Mucosa of rectum (tissue), 2 donors: ENCODE measurements around the gene SIN3A.

Experiments used
- H3K27ac ChIP-seq, 2 donors: one replicate each; pipeline ENCODE4 v1.7.0; 2013; ENCODE audit warnings: inconsistent platforms in 2 of 2, low read depth in 2 of 2, low read length in 2 of 2
- H3K27me3 ChIP-seq, 2 donors: one replicate each; pipeline ENCODE4 v1.7.0; 2013; ENCODE audit warnings: low read length in 2 of 2; ENCODE audit not compliant: control insufficient read depth in 2 of 2, insufficient read depth in 2 of 2
- H3K36me3 ChIP-seq, 2 donors: one replicate each; pipeline ENCODE4 v1.7.0; 2013; ENCODE audit warnings: low read length in 2 of 2; ENCODE audit not compliant: control insufficient read depth in 2 of 2, insufficient read depth in 2 of 2
- H3K4me1 ChIP-seq, 2 donors: one replicate each; pipeline ENCODE4 v1.7.0; 2013; ENCODE audit warnings: low read length in 2 of 2, mild to moderate bottlenecking in 1 of 2; ENCODE audit not compliant: control insufficient read depth in 2 of 2, insufficient read depth in 2 of 2
- H3K4me3 ChIP-seq, 2 donors: one replicate each; pipeline ENCODE4 v1.7.0; 2013; ENCODE audit warnings: low read length in 2 of 2
- H3K9ac ChIP-seq, 2 donors: one replicate each; pipeline ENCODE4 v1.7.0; 2013; ENCODE audit warnings: low read length in 2 of 2, low read depth in 1 of 2, mild to moderate bottlenecking in 1 of 2
- H3K9me3 ChIP-seq, 2 donors: one replicate each; pipeline ENCODE4 v1.7.0; 2013; ENCODE audit warnings: low read length in 2 of 2; ENCODE audit not compliant: control insufficient read depth in 2 of 2
- donor health status: healthy.
- donor health status: Normal muscosa, but diverticular disease.

SIN3A gene

GRCh38 chr15:75367006-75367405, 84.5 kb downstream of the SIN3A start:
- Histone ChIP-seq H3K36me3 (peaks cover 30 to 52% of the 10 kb centered on the region in 2 donors), H3K27ac (no peak overlapping the region), H3K9me3 (no peaks in the 10 kb centered on the region), H3K4me3 (no peak overlapping the region), H3K27me3 (no peaks in the 10 kb centered on the region), H3K9ac (no peak overlapping the region), H3K4me1 (peaks cover 18% of the 10 kb centered on the region in 2 donors)

- H3K27ac ChIP-seq: no peak overlapping the region
- no peak overlapping the region for H3K9ac ChIP-seq
- peaks cover 28 to 51% of the 10 kb centered on the region in 2 donors for H3K36me3 ChIP-seq
- no peak overlapping the region for H3K4me3 ChIP-seq
- no peaks in the 10 kb centered on the region for H3K27me3 ChIP-seq
- H3K4me1 ChIP-seq: peaks cover 18% of the 10 kb centered on the region in 2 donors
- no peaks in the 10 kb centered on the region for H3K9me3 ChIP-seq
Observed at GRCh38 chr15:75366163-75366562, 85.3 kb downstream of the SIN3A start.

- H3K4me1 ChIP-seq: peaks cover 18% of the 10 kb centered on the region in 2 donors
- H3K36me3 ChIP-seq: peaks cover 30 to 59% of the 10 kb centered on the region in 2 donors
- H3K9me3 ChIP-seq: no peaks in the 10 kb centered on the region
- no peak overlapping the region for H3K4me3 ChIP-seq
- H3K27ac ChIP-seq: no peak overlapping the region
- H3K9ac ChIP-seq: no peak overlapping the region
- H3K27me3 ChIP-seq: no peaks in the 10 kb centered on the region
Observed at GRCh38 chr15:75364881-75365280, 86.6 kb downstream of the SIN3A start.

- no peaks in the 10 kb centered on the region for H3K9me3 ChIP-seq
- no peak overlapping the region for H3K4me3 ChIP-seq
- no peak overlapping the region for H3K27ac ChIP-seq
- H3K27me3 ChIP-seq: no peaks in the 10 kb centered on the region
- H3K4me1 ChIP-seq: peaks cover 7 to 8% of the 10 kb centered on the region in 2 donors
- H3K36me3 ChIP-seq: peaks cover 40 to 65% of the 10 kb centered on the region in 2 donors
- no peak overlapping the region for H3K9ac ChIP-seq
Observed at GRCh38 chr15:75363786-75364185, 87.7 kb downstream of the SIN3A start.

GRCh38 chr15:75362642-75363249, 88.7 kb downstream of the SIN3A start:
- peaks cover 50 to 74% of the 10 kb centered on the region in 2 donors for H3K36me3 ChIP-seq
- no peak overlapping the region for H3K27ac ChIP-seq
- no peaks in the 10 kb centered on the region for H3K9me3 ChIP-seq

GRCh38 chr15:75361989-75362641, 89.4 kb downstream of the SIN3A start:
- no peaks in the 10 kb centered on the region for H3K27me3 ChIP-seq
- H3K4me1 ChIP-seq: peaks cover 0 to under 1% of the 10 kb centered on the region in 2 donors
- H3K36me3 ChIP-seq: peaks cover 50 to 74% of the 10 kb centered on the region in 2 donors
- H3K27ac ChIP-seq: no peak overlapping the region
- no peak overlapping the region for H3K4me3 ChIP-seq
- H3K9me3 ChIP-seq: no peaks in the 10 kb centered on the region
- H3K9ac ChIP-seq: no peak overlapping the region

More at GRCh38 chr15:75362642-75363249, 88.7 kb downstream of the SIN3A start:
- no peaks in the 10 kb centered on the region for H3K27me3 ChIP-seq
- H3K4me3 ChIP-seq: no peak overlapping the region
- no peak overlapping the region for H3K9ac ChIP-seq
- peaks cover 5 to 6% of the 10 kb centered on the region in 2 donors for H3K4me1 ChIP-seq

- H3K4me1 ChIP-seq: no peaks in the 10 kb centered on the region
- peaks cover 49 to 72% of the 10 kb centered on the region in 2 donors for H3K36me3 ChIP-seq
- H3K27me3 ChIP-seq: no peaks in the 10 kb centered on the region
- no peak overlapping the region for H3K9ac ChIP-seq
- no peaks in the 10 kb centered on the region for H3K9me3 ChIP-seq
- no peak overlapping the region for H3K4me3 ChIP-seq
- no peak overlapping the region for H3K27ac ChIP-seq
Observed at GRCh38 chr15:75361361-75361988, 90.0 kb downstream of the SIN3A start.

- H3K36me3 ChIP-seq: peaks cover 48 to 72% of the 10 kb centered on the region in 2 donors
- no peak overlapping the region for H3K4me3 ChIP-seq
- H3K4me1 ChIP-seq: no peaks in the 10 kb centered on the region
Observed at GRCh38 chr15:75360856-75361255, 90.6 kb downstream of the SIN3A start.

GRCh38 chr15:75360391-75360790, 91.1 kb downstream of the SIN3A start:
- no peak overlapping the region for H3K9ac ChIP-seq
- no peaks in the 10 kb centered on the region for H3K4me1 ChIP-seq
- H3K27me3 ChIP-seq: no peaks in the 10 kb centered on the region
- peaks cover 48 to 71% of the 10 kb centered on the region in 2 donors for H3K36me3 ChIP-seq
- H3K27ac ChIP-seq: no peak overlapping the region
- H3K4me3 ChIP-seq: no peak overlapping the region
- H3K9me3 ChIP-seq: no peaks in the 10 kb centered on the region

More at GRCh38 chr15:75360856-75361255, 90.6 kb downstream of the SIN3A start:
- Histone ChIP-seq H3K9me3 (no peaks in the 10 kb centered on the region), H3K27ac (no peak overlapping the region), H3K9ac (no peak overlapping the region), H3K27me3 (no peaks in the 10 kb centered on the region)

DNA sequence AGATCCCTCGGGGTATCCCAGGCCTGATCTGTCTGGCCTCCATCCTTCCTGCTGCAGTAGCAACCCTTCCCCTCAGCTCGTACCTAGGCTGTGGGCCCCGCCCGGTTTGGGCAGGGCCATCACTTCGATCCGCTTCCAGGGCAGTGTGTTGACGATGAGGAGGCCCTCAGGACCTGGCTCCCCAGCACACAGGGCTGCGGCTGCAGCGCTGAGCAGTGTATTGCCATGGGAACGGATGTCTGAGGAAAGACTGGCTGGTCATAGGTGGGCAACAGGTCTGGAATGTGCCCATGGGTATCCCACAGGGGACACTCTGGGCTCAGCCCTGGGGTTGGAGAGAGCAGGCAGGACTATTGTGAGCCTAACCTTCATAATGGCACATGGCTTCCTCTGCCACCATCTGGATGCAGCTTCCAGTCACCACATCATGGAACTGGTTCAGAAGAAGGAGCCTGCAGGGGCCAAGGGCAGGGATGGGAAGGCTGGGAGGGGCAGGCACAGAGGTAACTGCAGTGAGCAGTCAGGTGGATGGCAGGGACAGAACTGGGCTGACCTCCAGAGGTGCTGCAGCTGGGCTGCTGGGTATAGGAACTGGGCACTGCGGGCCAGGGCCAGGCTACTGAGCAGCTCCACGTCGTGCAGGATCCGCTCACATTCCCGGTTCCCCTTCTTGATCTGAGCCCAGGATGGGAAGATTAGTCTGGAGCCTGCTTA, 91.8 kb downstream of the SIN3A start:
- no peaks in the 10 kb centered on the region for H3K9me3 ChIP-seq
- no peak overlapping the region for H3K27ac ChIP-seq
- H3K4me3 ChIP-seq: no peak overlapping the region
- H3K27me3 ChIP-seq: no peaks in the 10 kb centered on the region
- no peak overlapping the region for H3K9ac ChIP-seq
- peaks cover 44 to 73% of the 10 kb centered on the region in 2 donors for H3K36me3 ChIP-seq
- no peaks in the 10 kb centered on the region for H3K4me1 ChIP-seq
